GM21576 (cell line): ENCODE results near the gene DDX3X.
"Not testable (repeated sequence)": the region's sequence is repeated elsewhere in the genome, so short reads cannot be mapped to it uniquely, and the experiment has no call there.

Experiments used
- ATAC-seq: cut with Tn5 transposase; IDR thresholded peaks from one replicate; pipeline ENCODE4 v1.9.1; 2021; ENCODE audit warnings: mild to moderate bottlenecking, moderate library complexity; ENCODE audit not compliant: unreplicated experiment

DDX3X gene

GRCh38 chrX:41369152-41369551 is 35.2 kb downstream of the DDX3X start:
- ATAC-seq, result no peak

GRCh38 chrX:41371575-41371974 is 37.6 kb downstream of the DDX3X start:
- not testable (repeated sequence) for ATAC-seq

GRCh38 chrX:41373989-41374606 is 40.1 kb downstream of the DDX3X start:
- ATAC-seq, result no peak

- ATAC-seq, result no peak
Measured at GRCh38 chrX:41377624-41378023, 43.7 kb downstream of the DDX3X start.

- ATAC-seq, result no peak
Measured at GRCh38 chrX:41381685-41382084, 47.7 kb downstream of the DDX3X start.

- no peak for ATAC-seq
Measured at GRCh38 chrX:41382714-41383645, 49.0 kb downstream of the DDX3X start.

- no peak for ATAC-seq
Measured at GRCh38 chrX:41384051-41384705, 50.2 kb downstream of the DDX3X start.

- no peak for ATAC-seq
Measured at GRCh38 chrX:41386222-41386990, 52.4 kb downstream of the DDX3X start.

- ATAC-seq, result no peak
Measured at GRCh38 chrX:41388543-41388942, 54.6 kb downstream of the DDX3X start.

- no peak for ATAC-seq
Measured at GRCh38 chrX:41389311-41389888, 55.4 kb downstream of the DDX3X start.

GRCh38 chrX:41390576-41390975 is 56.6 kb downstream of the DDX3X start:
- ATAC-seq, result not testable (repeated sequence)

GRCh38 chrX:41391606-41392005 is 57.6 kb downstream of the DDX3X start:
- ATAC-seq, result no peak

GRCh38 chrX:41394293-41394692 is 60.3 kb downstream of the DDX3X start:
- no peak for ATAC-seq

- no peak for ATAC-seq
Measured at GRCh38 chrX:41397219-41397618, 63.3 kb downstream of the DDX3X start.

- ATAC-seq, result no peak
Measured at GRCh38 chrX:41397768-41398167, 63.8 kb downstream of the DDX3X start.

GRCh38 chrX:41402556-41402955 is 68.6 kb downstream of the DDX3X start:
- not testable (repeated sequence) for ATAC-seq

GRCh38 chrX:41405551-41405950 is 71.6 kb downstream of the DDX3X start:
- ATAC-seq, result no peak

- no peak for ATAC-seq
Measured at GRCh38 chrX:41406201-41406600, 72.2 kb downstream of the DDX3X start.

GRCh38 chrX:41407816-41408215 is 73.9 kb downstream of the DDX3X start:
- ATAC-seq, result no peak

- no peak for ATAC-seq
Measured at GRCh38 chrX:41408576-41408975, 74.6 kb downstream of the DDX3X start.

GRCh38 chrX:41409006-41409405 is 75.0 kb downstream of the DDX3X start:
- ATAC-seq, result no peak
